ENCODE results near the gene FAM83D.
"Not testable (repeated sequence)": the region's sequence is repeated elsewhere in the genome, so short reads cannot be mapped to it uniquely, and the experiment has no call there.

Gene FAM83D

DNA sequence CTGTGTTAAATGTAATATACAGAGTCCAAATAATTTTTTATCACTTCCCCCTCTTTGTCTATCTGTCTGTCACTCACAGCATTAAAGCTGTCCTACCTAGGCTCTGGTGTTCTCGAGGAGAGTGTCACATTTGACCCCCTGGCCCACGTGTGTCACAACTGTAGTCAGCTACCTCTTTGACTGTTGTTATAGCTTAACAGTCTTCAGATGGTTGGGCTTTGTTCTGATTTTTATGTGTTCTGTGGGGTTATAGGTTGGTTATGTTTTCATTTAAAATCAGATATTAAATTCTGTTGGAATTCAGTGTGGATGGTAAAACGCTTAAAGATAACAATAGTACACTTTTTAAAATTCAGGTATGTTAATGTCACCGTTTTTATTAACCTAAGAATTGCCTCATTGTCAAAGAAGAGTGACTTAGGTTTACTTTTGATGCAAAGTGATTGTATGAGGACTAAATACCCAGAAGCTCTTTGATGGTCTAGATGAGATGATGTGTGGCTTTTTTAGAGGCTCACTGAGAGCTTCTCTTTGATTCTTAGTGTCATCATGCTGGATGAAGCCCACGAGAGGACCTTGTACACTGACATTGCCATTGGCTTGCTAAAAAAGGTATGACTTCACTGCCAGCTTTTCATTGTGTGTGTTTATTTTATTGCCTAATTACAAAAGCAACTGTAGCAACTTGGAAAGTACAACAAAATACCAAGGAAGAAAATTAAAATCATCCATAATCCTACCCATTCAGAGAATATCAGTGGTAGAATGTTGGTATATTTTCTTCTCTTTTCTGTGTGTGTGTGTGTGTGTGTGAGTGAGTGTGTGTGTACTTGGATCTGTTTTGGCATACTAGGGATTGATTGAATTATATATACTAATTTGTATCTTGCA, 65.8 kb downstream of the FAM83D start:
- ATAC-seq (ENCODE audit: low read depth) (no peak), DNase-seq (ENCODE audit: low spot score) (no peak)
- Histone ChIP-seq H3K27ac (ENCODE audit: poor library complexity, severe bottlenecking) (no peak overlapping the region), H3K36me3 (ENCODE audit: low read depth) (peaks cover 98% of the 10 kb centered on the region), H3K27me3 (ENCODE audit: insufficient read depth, poor library complexity, severe bottlenecking) (no peaks in the 10 kb centered on the region), H3K4me1 (ENCODE audit: insufficient read depth, poor library complexity, severe bottlenecking) (peaks cover 4% of the 10 kb centered on the region), H3K9me3 (ENCODE audit: severe bottlenecking) (no peaks in the 10 kb centered on the region), H3K4me3 (ENCODE audit: severe bottlenecking) (no peak overlapping the region)
- TF ChIP-seq, protein P1, sequence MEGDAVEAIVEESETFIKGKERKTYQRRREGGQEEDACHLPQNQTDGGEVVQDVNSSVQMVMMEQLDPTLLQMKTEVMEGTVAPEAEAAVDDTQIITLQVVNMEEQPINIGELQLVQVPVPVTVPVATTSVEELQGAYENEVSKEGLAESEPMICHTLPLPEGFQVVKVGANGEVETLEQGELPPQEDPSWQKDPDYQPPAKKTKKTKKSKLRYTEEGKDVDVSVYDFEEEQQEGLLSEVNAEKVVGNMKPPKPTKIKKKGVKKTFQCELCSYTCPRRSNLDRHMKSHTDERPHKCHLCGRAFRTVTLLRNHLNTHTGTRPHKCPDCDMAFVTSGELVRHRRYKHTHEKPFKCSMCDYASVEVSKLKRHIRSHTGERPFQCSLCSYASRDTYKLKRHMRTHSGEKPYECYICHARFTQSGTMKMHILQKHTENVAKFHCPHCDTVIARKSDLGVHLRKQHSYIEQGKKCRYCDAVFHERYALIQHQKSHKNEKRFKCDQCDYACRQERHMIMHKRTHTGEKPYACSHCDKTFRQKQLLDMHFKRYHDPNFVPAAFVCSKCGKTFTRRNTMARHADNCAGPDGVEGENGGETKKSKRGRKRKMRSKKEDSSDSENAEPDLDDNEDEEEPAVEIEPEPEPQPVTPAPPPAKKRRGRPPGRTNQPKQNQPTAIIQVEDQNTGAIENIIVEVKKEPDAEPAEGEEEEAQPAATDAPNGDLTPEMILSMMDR (IDR thresholded peaks at IDR 0.05; ENCODE audit: poor library complexity, severe bottlenecking) = no peak

DNA sequence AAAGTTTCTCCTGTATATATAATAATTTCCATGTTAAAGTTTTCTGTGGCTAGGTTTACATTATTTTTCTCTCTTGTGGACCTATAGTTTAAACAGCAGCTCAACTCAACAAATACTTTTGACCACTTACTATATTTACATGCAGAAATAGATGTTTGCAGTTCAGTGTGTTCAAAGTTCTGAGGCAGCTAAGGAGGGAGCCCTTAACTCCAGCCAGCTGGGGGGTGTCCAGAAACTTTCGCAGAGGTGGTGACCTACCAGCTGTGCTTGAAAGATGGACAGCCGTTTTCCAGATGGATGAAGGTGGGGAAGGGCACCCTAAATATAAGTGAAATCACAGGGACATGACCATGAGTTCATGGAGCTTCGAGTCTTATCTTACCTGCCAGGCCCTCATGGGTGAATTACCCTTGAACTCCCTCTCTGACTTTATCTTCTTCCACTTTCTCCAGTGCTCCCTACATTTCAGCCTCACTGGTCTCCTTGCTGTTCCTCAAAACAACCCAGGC, 69.4 kb downstream of the FAM83D start:
- Histone ChIP-seq H3K27ac (ENCODE audit: poor library complexity, severe bottlenecking) (no peak overlapping the region), H3K4me3 (ENCODE audit: severe bottlenecking) (no peak overlapping the region), H3K4me1 (ENCODE audit: insufficient read depth, poor library complexity, severe bottlenecking) (peaks cover 4% of the 10 kb centered on the region), H3K27me3 (ENCODE audit: insufficient read depth, poor library complexity, severe bottlenecking) (no peaks in the 10 kb centered on the region), H3K9me3 (ENCODE audit: severe bottlenecking) (no peaks in the 10 kb centered on the region), H3K36me3 (ENCODE audit: low read depth) (peaks cover 100% of the 10 kb centered on the region)
- TF ChIP-seq, protein P1 (IDR thresholded peaks at IDR 0.05; ENCODE audit: poor library complexity, severe bottlenecking) = no peak
- ATAC-seq (ENCODE audit: low read depth) (no peak), DNase-seq (ENCODE audit: low spot score) (no peak)

DNA sequence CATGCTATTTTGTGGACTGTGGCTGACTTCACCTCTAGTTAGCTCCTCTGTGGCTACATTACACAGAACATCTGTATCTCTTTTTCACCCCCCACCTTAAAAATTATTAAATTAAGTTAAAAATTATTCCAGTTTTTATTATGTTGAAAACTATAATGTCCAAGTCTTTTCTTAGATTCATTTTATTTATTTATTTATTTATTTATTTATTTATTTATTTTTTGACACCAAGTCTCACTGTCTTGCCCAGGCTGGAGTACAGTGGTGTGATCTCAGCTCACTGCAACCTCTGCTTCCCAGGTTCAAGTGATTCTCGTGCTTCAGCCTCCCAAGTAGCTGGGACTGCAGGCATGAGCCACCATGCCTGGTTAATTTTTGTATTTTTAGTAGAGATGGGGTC, 70.6 kb downstream of the FAM83D start:
- ATAC-seq (ENCODE audit: low read depth) = not testable (repeated sequence)

DNA sequence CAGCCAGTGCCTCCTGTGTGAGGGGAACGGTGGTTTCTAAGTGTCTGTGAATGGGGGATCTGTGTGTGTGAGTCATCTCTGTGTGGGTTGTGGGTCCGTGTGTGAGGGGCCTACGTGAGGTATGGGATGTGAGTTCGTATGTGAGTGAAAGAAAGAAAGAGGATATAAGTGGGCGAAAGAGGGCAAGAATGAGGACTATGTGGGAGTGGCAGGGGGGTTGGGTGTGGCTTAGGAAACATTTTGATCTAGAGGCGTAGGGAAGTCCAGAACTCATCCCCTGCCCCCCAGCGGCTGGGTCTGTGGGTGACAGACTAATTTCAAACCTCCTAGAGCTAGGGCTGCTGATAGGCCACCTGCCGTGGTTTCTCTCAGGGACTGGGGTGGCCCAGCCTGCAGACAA, 71.4 kb downstream of the FAM83D start:
- TF ChIP-seq, protein P1 (IDR thresholded peaks at IDR 0.05; ENCODE audit: poor library complexity, severe bottlenecking) = no peak
- Histone ChIP-seq H3K4me1 (ENCODE audit: insufficient read depth, poor library complexity, severe bottlenecking) (peaks cover 2% of the 10 kb centered on the region), H3K4me3 (ENCODE audit: severe bottlenecking) (no peak overlapping the region), H3K9me3 (ENCODE audit: severe bottlenecking) (no peaks in the 10 kb centered on the region), H3K27ac (ENCODE audit: poor library complexity, severe bottlenecking) (no peak overlapping the region), H3K36me3 (ENCODE audit: low read depth) (peaks cover 98% of the 10 kb centered on the region), H3K27me3 (ENCODE audit: insufficient read depth, poor library complexity, severe bottlenecking) (no peaks in the 10 kb centered on the region)
- DNase-seq (ENCODE audit: low spot score) (no peak), ATAC-seq (ENCODE audit: low read depth) (no peak)

More for the DNA sequence above, 70.6 kb downstream of the FAM83D start:
- H3K4me1 ChIP-seq (ENCODE audit: insufficient read depth, poor library complexity, severe bottlenecking); H3K27me3 ChIP-seq (ENCODE audit: insufficient read depth, poor library complexity, severe bottlenecking); H3K9me3 ChIP-seq (ENCODE audit: severe bottlenecking); DNase-seq (ENCODE audit: low spot score); H3K27ac ChIP-seq (ENCODE audit: poor library complexity, severe bottlenecking); H3K4me3 ChIP-seq (ENCODE audit: severe bottlenecking): not testable (repeated sequence)
- H3K36me3 ChIP-seq (ENCODE audit: low read depth) = peaks cover 98% of the 10 kb centered on the region

DNA sequence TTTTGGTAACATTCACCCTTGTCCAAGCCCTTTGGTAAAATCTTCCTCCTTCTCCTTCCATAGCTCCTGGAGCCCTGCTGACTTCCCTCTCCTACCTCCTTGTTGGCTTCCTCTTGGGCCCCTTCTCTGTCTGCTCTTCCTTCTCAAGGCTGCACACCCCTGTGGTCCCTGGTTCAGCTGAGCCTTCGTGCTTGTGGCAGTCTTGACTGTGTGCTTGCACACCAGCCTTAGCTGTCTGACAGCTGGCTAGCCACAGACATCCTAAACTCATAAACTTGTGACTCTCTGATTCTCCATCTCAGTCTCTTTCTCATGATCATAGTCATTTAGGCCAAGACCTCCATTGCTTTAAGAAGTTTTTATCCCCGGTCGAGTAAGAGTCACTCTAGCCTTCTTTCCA, 73.0 kb downstream of the FAM83D start:
- Histone ChIP-seq H3K4me1 (ENCODE audit: insufficient read depth, poor library complexity, severe bottlenecking) (no peaks in the 10 kb centered on the region), H3K27ac (ENCODE audit: poor library complexity, severe bottlenecking) (no peak overlapping the region), H3K36me3 (ENCODE audit: low read depth) (peaks cover 98% of the 10 kb centered on the region), H3K9me3 (ENCODE audit: severe bottlenecking) (no peaks in the 10 kb centered on the region), H3K4me3 (ENCODE audit: severe bottlenecking) (no peak overlapping the region), H3K27me3 (ENCODE audit: insufficient read depth, poor library complexity, severe bottlenecking) (no peaks in the 10 kb centered on the region)
- DNase-seq (ENCODE audit: low spot score) (no peak), ATAC-seq (ENCODE audit: low read depth) (no peak)
- TF ChIP-seq, protein P1 (IDR thresholded peaks at IDR 0.05; ENCODE audit: poor library complexity, severe bottlenecking) = no peak
